GM12878 (cell line): Measurements from ENCODE around the gene HNRNPF. TPM values are rescaled to one million over a fixed set of nuclear protein-coding genes. Genes with fewer than 3 reads are reported as not detected.

ENCODE experiments used
- ASH2L ChIP-seq: fragments of 300-600, 200-600 bp; sonication (generic); IDR thresholded peaks from 2 replicates; pipeline ENCODE4 v1.6.1; 2017; ENCODE audit warnings: low read depth, mild to moderate bottlenecking, borderline replicate concordance
- BRCA1 ChIP-seq: IDR thresholded peaks from 2 replicates; pipeline ENCODE4 v1.6.1; 2011; ENCODE audit warnings: low read depth, low read length, improper control_type of control experiment
- CBFB ChIP-seq: IDR thresholded peaks from 2 replicates; pipeline ENCODE4 v1.6.1; 2016; ENCODE audit warnings: antibody characterized with exemption, low read depth
- CREB1 ChIP-seq: IDR thresholded peaks from 2 replicates; pipeline ENCODE4 v1.6.1; 2012; ENCODE audit warnings: low read depth, mild to moderate bottlenecking, inconsistent platforms
- HDAC2 ChIP-seq: fragments of 200-600 bp; sonication (generic); IDR thresholded peaks from 2 replicates; pipeline ENCODE4 v1.6.1; 2017
- JUNB ChIP-seq: IDR thresholded peaks from 2 replicates; pipeline ENCODE4 v1.6.1; 2016; ENCODE audit warnings: antibody characterized with exemption, mild to moderate bottlenecking
- NBN ChIP-seq: fragments of 450-650 bp; IDR thresholded peaks from 2 replicates; pipeline ENCODE4 v1.6.1; 2016
- NR2C1 ChIP-seq: fragments of 450-650 bp; IDR thresholded peaks from 2 replicates; pipeline ENCODE4 v1.6.1; 2017; ENCODE audit warnings: antibody characterized with exemption, mild to moderate bottlenecking, moderate library complexity
- PAX8 ChIP-seq: fragments of 450-650 bp; IDR thresholded peaks from 2 replicates; pipeline ENCODE4 v1.6.1; 2017; ENCODE audit warnings: mild to moderate bottlenecking, moderate library complexity
- PML ChIP-seq: IDR thresholded peaks from 2 replicates; pipeline ENCODE4 v1.6.1; 2012; ENCODE audit warnings: low read length, inconsistent platforms
- POLR2AphosphoS5 ChIP-seq: IDR thresholded peaks from 2 replicates; pipeline ENCODE4 v1.6.1; 2011; ENCODE audit warnings: mild to moderate bottlenecking, low read length, inconsistent platforms
- RFX5 ChIP-seq: IDR thresholded peaks from 2 replicates; pipeline ENCODE4 v1.6.1; 2011; ENCODE audit warnings: low read depth, low read length, improper control_type of control experiment
- RUNX3 ChIP-seq: IDR thresholded peaks from 2 replicates; pipeline ENCODE4 v1.6.1; 2012; ENCODE audit warnings: low read length, inconsistent platforms
- SRF ChIP-seq, 2 experiments: IDR thresholded peaks; 2 replicates each; pipeline ENCODE4 v1.6.1; 2011; ENCODE audit warnings: low read depth in 2 of 2, low read length in 2 of 2, mild to moderate bottlenecking in 1 of 2, moderate library complexity in 1 of 2
- TAF1 ChIP-seq: IDR thresholded peaks from 2 replicates; pipeline ENCODE4 v1.6.1; 2011; ENCODE audit warnings: mild to moderate bottlenecking, low read depth, low read length, borderline replicate concordance
- YBX1 ChIP-seq: fragments of 450-650 bp; IDR thresholded peaks from 2 replicates; pipeline ENCODE4 v1.6.1; 2016; ENCODE audit warnings: antibody characterized with exemption
- ZNF24 ChIP-seq: fragments of 450-650 bp; IDR thresholded peaks from 2 replicates; pipeline ENCODE4 v1.6.1; 2017; ENCODE audit warnings: antibody characterized with exemption, mild to moderate bottlenecking
- ZNF274 ChIP-seq: IDR thresholded peaks from one replicate; pipeline ENCODE4 v1.8.0; 2011; ENCODE audit not compliant: insufficient read length, insufficient read depth
- polyA plus RNA-seq, 11 experiments: library from polyadenylated mRNA; depleted of rRNA in 4 of 11; unstranded in 6 of 11; stranded (reverse) in 5 of 11; fragments of >200 nt; fragmentation: Nextera tagmentation in 4 of 11; fragmentation: Illumina TruSeq in 1 of 11; extraction: Ambion mirVana in 4 of 11; extraction: Trizol in 1 of 11; gene quantifications; 1 replicate in 1 of 11; 2 replicates in 10 of 11; pipeline versions ENCODE4 v1.2.1 to v1.2.3, GENCODE V29; 2011 to 2016; ENCODE audit warnings: inconsistent platforms in 2 of 11, missing spikeins in 2 of 11, low read depth in 1 of 11
- total RNA-seq, 4 experiments: library from RNA; depleted of rRNA in 3 of 4; stranded (reverse); fragments of >200 nt in 3 of 4; fragmentation: Illumina TruSeq in 1 of 4; extraction: Trizol in 1 of 4; gene quantifications; 2 replicates each; pipeline versions ENCODE4 v1.2.1 to v1.2.3, GENCODE V29; 2013 to 2021
- TF ChIP-seq, protein P1 (sequence below): fragments of 450-650 bp; IDR thresholded peaks from 2 replicates; pipeline ENCODE4 v1.6.1; 2018; ENCODE audit warnings: borderline replicate concordance, mild to moderate bottlenecking; ENCODE audit not compliant: partially characterized antibody
- TF ChIP-seq, protein P2 (sequence below): IDR thresholded peaks from 2 replicates; pipeline ENCODE4 v1.6.1; 2012; ENCODE audit warnings: low read depth, low read length, improper control_type of control experiment
- TF ChIP-seq, protein P3 (sequence below): fragments of 450-650 bp; IDR thresholded peaks from 2 replicates; pipeline ENCODE4 v1.6.1; 2017; ENCODE audit warnings: borderline replicate concordance
- TF ChIP-seq, protein P4 (sequence below): fragments of 450-650 bp; IDR thresholded peaks from 2 replicates; pipeline ENCODE4 v1.6.1; 2017; ENCODE audit warnings: mild to moderate bottlenecking, moderate library complexity
- TF ChIP-seq, protein P5 (sequence below): IDR thresholded peaks from 2 replicates; pipeline ENCODE4 v1.6.1; 2011; ENCODE audit warnings: borderline replicate concordance, low read depth, mild to moderate bottlenecking, moderate library complexity, mixed read lengths, low read length; ENCODE audit not compliant: insufficient read depth; ENCODE audit errors: extremely low read length

Gene HNRNPF
- total and polyA plus RNA-seq, 10 of the 15 experiments (the other 5 are each of a cell fraction or from before 2014, with no cell fraction given), result 156 to 373 (median 293) TPM

DNA sequence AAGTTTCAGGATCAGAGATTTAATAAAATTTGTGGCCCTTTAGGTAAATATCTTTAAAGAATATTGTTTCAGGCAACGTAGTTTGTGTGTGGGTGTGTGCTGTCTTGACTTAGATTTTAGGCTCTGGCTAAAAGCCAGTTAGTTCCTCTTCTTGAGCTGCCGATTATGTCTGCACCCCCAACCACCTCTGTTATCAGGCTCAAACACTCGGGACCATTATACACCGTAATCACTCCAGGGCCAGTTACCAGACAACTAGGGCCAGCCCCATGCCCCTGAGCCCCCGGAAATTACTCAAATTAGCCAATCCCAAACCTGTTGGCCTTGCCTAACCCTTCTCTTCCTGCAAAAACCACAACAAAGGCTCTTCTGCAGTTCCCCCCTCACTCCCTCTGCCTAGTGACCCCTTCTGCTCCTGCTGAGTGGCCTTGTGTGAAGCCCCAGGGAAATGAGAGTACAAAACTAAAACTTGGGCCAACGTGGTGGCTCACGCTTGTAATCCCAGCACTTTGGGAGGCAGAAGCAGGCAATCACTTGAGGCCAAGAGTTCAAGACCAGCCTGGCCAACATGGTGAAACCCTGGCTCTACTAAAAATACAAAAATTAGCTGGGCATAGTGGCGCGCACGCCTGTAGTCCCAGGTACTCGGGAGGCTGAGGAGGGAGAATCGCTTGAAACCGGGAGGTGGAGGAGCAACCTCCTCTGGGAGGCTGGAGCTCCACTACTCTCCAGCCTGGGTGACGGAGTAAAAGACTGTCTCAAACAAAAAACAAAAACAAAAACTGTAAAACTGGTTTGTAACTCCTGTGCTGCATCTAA, 9.2 kb upstream of the HNRNPF start (continued):
- TF ChIP-seq, protein P1, sequence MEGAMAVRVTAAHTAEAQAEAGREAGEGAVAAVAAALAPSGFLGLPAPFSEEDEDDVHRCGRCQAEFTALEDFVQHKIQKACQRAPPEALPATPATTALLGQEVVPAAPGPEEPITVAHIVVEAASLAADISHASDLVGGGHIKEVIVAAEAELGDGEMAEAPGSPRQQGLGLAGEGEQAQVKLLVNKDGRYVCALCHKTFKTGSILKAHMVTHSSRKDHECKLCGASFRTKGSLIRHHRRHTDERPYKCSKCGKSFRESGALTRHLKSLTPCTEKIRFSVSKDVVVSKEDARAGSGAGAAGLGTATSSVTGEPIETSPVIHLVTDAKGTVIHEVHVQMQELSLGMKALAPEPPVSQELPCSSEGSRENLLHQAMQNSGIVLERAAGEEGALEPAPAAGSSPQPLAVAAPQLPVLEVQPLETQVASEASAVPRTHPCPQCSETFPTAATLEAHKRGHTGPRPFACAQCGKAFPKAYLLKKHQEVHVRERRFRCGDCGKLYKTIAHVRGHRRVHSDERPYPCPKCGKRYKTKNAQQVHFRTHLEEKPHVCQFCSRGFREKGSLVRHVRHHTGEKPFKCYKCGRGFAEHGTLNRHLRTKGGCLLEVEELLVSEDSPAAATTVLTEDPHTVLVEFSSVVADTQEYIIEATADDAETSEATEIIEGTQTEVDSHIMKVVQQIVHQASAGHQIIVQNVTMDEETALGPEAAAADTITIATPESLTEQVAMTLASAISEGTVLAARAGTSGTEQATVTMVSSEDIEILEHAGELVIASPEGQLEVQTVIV, result no peak
- TF ChIP-seq RFX5 (no peak), ASH2L (no peak; the same call in 1 of the 2 replicates), PAX8 (no peak), BRCA1 (no peak), YBX1 (no peak), PML (no peak; the same call in 1 of the 2 replicates), TAF1 (peak; percentile 40; the same call in 1 of the 2 replicates), ZNF24 (no peak), ZNF274 (no peak), RUNX3 (peak; percentile 97), CREB1 (no peak), SRF (IDR thresholded peaks at IDR 0.05; ENCODE audit: low read depth in 2 of 2, low read length in 2 of 2) (0 out of 4 replicates have a peak, but pooled peaks of 1 of the 2 experiments have one; percentile 5), JUNB (peak; percentile 43; the same call in 1 of the 2 replicates), CBFB (peak; percentile 84), POLR2AphosphoS5 (no peak), NBN (0 out of 2 replicates have a peak, but pooled peaks have one; percentile 25), HDAC2 (no peak), NR2C1 (no peak)
- TF ChIP-seq, protein P2, sequence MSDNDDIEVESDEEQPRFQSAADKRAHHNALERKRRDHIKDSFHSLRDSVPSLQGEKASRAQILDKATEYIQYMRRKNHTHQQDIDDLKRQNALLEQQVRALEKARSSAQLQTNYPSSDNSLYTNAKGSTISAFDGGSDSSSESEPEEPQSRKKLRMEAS, result no peak
- TF ChIP-seq, protein P3, sequence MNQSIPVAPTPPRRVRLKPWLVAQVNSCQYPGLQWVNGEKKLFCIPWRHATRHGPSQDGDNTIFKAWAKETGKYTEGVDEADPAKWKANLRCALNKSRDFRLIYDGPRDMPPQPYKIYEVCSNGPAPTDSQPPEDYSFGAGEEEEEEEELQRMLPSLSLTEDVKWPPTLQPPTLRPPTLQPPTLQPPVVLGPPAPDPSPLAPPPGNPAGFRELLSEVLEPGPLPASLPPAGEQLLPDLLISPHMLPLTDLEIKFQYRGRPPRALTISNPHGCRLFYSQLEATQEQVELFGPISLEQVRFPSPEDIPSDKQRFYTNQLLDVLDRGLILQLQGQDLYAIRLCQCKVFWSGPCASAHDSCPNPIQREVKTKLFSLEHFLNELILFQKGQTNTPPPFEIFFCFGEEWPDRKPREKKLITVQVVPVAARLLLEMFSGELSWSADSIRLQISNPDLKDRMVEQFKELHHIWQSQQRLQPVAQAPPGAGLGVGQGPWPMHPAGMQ, result no peak
- TF ChIP-seq, protein P4, sequence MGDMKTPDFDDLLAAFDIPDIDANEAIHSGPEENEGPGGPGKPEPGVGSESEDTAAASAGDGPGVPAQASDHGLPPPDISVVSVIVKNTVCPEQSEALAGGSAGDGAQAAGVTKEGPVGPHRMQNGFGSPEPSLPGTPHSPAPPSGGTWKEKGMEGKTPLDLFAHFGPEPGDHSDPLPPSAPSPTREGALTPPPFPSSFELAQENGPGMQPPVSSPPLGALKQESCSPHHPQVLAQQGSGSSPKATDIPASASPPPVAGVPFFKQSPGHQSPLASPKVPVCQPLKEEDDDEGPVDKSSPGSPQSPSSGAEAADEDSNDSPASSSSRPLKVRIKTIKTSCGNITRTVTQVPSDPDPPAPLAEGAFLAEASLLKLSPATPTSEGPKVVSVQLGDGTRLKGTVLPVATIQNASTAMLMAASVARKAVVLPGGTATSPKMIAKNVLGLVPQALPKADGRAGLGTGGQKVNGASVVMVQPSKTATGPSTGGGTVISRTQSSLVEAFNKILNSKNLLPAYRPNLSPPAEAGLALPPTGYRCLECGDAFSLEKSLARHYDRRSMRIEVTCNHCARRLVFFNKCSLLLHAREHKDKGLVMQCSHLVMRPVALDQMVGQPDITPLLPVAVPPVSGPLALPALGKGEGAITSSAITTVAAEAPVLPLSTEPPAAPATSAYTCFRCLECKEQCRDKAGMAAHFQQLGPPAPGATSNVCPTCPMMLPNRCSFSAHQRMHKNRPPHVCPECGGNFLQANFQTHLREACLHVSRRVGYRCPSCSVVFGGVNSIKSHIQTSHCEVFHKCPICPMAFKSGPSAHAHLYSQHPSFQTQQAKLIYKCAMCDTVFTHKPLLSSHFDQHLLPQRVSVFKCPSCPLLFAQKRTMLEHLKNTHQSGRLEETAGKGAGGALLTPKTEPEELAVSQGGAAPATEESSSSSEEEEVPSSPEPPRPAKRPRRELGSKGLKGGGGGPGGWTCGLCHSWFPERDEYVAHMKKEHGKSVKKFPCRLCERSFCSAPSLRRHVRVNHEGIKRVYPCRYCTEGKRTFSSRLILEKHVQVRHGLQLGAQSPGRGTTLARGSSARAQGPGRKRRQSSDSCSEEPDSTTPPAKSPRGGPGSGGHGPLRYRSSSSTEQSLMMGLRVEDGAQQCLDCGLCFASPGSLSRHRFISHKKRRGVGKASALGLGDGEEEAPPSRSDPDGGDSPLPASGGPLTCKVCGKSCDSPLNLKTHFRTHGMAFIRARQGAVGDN, result 0 out of 2 replicates have a peak, but pooled peaks have one; percentile 32
- TF ChIP-seq, protein P5, sequence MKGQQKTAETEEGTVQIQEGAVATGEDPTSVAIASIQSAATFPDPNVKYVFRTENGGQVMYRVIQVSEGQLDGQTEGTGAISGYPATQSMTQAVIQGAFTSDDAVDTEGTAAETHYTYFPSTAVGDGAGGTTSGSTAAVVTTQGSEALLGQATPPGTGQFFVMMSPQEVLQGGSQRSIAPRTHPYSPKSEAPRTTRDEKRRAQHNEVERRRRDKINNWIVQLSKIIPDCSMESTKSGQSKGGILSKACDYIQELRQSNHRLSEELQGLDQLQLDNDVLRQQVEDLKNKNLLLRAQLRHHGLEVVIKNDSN, result no peak
